Breast epithelium (tissue), 4 donors: ENCODE results near the gene DNAJC22. TPM values are rescaled to one million over a fixed set of nuclear protein-coding genes. Genes with fewer than 3 reads are reported as not detected.
"Not testable (repeated sequence)": the region's sequence is repeated elsewhere in the genome, so short reads cannot be mapped to it uniquely, and the experiment has no call there.

Experiments used
- DNase-seq, 2 donors: peaks; one replicate each; pipeline ENCODE4 v3.0.0-alpha.2; 2019; ENCODE audit warnings: low spot score in 2 of 2
- H3K27ac ChIP-seq, 2 donors: fragments of 200-600 bp; sonication (generic) in 1 of 2; one replicate each; pipeline ENCODE4 v1.5.1; 2016 to 2019; ENCODE audit warnings: mild to moderate bottlenecking in 1 of 2
- H3K27me3 ChIP-seq, 2 donors: fragments of 200-600 bp; sonication (generic) in 1 of 2; one replicate each; pipeline versions ENCODE4 v1.5.1 to v1.6.0; 2017 to 2019; ENCODE audit warnings: control low read depth in 1 of 2, mild to moderate bottlenecking in 1 of 2
- H3K36me3 ChIP-seq: fragments of 200-600 bp; one replicate; pipeline ENCODE4 v1.5.1; 2019
- H3K4me1 ChIP-seq, 2 donors: fragments of 200-600 bp; sonication (generic); one replicate each; pipeline ENCODE4 v1.5.1; 2016 to 2019; ENCODE audit warnings: control low read depth in 1 of 2
- H3K4me3 ChIP-seq, 3 donors: fragments of 200-600 bp; sonication (generic); 1 replicate in 2 of 3; 2 replicates in 1 of 3; pipeline ENCODE4 v1.5.1; 2016 to 2019; ENCODE audit warnings: mild to moderate bottlenecking in 3 of 3, moderate library complexity in 2 of 3
- H3K9me3 ChIP-seq, 2 donors: fragments of 200-600 bp; sonication (generic) in 1 of 2; one replicate each; pipeline ENCODE4 v1.5.1; 2016 to 2019; ENCODE audit warnings: control low read depth in 1 of 2
- POLR2A ChIP-seq: fragments of 450-650 bp; IDR thresholded peaks from one replicate; pipeline ENCODE4 v1.6.1; 2016; ENCODE audit warnings: antibody characterized with exemption, mild to moderate bottlenecking, moderate library complexity
- POLR2AphosphoS5 ChIP-seq, 3 donors: sonication (generic); formaldehyde crosslinking; IDR thresholded peaks; one replicate each; pipeline ENCODE4 v1.6.1; 2017; ENCODE audit warnings: antibody characterized with exemption in 3 of 3
- intact Hi-C: fragments of 100-400 bp; cut with DNase I; formaldehyde crosslinking; loops from one replicate; pipeline ENCODE4 v1.15.1; 2023; ENCODE audit warnings: low total_unique reads
- total RNA-seq, 3 donors: library from RNA; depleted of rRNA; stranded (reverse); fragments of >200 nt; gene quantifications; one replicate each; pipeline ENCODE4 v1.1.0, GENCODE V29; 2016
- TF ChIP-seq, protein P1 (sequence below), 3 donors: fragments of 450-650 bp; IDR thresholded peaks; one replicate each; pipeline ENCODE4 v1.5.1; 2016 to 2017; ENCODE audit warnings: antibody characterized with exemption in 3 of 3, mild to moderate bottlenecking in 3 of 3, moderate library complexity in 3 of 3

Gene DNAJC22
- total RNA-seq, 3 donors from 2014 or later, result 3.6 to 5.0 TPM; not detected in 1

DNA sequence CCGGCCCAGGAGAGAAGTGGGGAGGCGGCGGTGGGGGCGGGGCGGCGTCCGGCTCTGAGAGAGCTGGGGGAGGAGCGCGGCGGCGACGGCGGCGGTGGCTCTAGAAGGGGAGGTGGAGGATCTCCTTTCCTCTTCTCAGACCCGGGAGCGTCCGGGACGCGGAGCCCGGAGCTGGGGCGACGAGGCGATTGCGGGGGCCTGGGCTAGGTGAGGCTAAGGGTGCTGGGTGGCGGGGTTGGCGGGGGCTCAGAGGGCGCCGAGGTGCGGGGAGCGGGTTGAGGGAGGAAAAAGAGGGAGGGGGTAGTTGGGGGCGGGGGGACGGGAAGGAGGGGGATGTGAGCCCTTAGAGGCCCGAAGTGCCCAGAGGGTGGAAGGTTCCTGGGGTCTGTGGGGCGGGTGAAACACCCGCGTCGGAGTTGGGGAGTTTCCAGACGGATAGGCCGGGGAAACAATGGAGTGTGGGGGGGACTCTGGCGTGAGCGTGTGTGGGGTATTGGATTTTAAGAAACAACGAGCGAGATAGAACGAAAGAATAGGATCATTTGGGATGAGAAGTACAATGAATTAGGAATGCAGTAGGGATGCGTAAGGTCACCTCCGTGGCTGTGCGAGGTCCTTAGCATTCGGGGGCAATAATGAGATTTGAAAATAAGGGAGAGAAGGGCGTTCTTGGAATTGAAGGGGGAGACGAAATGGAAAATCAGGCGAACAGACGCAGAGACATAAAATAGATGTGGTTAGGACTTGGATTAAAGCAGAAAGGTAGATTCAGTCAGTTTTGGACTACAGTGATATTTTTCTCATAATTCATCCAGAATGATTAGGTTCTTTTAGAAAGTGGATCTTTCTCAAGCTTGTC is 20.9 kb downstream of the DNAJC22 start, which contains the start of gene SPATS2:
Gene SPATS2, plus strand, starts transcription at position 82 of the 859 bp plus-strand sequence. CDS start 93,551 bp downstream, outside the sequence.
- Histone ChIP-seq H3K4me3 (peak within 1 kb of the TSS; percentile 84 to 90 (median 86)), H3K36me3 (no peaks in the 10 kb centered on the region), H3K27me3 (no peaks in the 10 kb centered on the region), H3K9me3 (no peaks in the 10 kb centered on the region), H3K27ac (peak within 1 kb of the TSS; percentile 91 to 93), H3K4me1 (no peaks in the 10 kb centered on the region)
- intact Hi-C loops, result no loop called here
- peak; percentile 30 for TF ChIP-seq POLR2A
- TF ChIP-seq POLR2AphosphoS5 (IDR thresholded peaks at IDR 0.05), result no peak
- DNase-seq, result peak; percentile 90

DNA sequence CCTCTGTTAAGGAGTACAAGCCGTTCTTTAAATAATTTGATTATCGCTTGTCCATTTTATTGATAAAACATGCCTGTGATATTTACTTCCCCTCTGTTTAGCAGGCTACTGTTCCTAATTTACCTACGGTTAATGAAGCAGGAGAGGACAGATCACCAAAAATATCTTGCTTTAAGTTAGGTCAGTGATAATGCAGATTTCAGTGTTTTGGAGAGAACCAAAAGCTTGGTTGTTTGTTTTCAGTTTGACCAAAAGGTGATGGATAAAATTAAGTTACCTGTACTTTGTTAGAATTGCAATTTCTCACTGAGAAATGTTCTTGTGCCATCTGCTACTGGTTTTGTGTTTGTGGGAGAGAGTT is 21.5 kb downstream of the DNAJC22 start:
- peak overlapping the region; percentile 91 to 93 for H3K27ac ChIP-seq
- TF ChIP-seq POLR2A (no peak), POLR2AphosphoS5 (IDR thresholded peaks at IDR 0.05) (no peak)
- TF ChIP-seq, protein P1, sequence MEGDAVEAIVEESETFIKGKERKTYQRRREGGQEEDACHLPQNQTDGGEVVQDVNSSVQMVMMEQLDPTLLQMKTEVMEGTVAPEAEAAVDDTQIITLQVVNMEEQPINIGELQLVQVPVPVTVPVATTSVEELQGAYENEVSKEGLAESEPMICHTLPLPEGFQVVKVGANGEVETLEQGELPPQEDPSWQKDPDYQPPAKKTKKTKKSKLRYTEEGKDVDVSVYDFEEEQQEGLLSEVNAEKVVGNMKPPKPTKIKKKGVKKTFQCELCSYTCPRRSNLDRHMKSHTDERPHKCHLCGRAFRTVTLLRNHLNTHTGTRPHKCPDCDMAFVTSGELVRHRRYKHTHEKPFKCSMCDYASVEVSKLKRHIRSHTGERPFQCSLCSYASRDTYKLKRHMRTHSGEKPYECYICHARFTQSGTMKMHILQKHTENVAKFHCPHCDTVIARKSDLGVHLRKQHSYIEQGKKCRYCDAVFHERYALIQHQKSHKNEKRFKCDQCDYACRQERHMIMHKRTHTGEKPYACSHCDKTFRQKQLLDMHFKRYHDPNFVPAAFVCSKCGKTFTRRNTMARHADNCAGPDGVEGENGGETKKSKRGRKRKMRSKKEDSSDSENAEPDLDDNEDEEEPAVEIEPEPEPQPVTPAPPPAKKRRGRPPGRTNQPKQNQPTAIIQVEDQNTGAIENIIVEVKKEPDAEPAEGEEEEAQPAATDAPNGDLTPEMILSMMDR (IDR thresholded peaks at IDR 0.05), result no peak
- H3K9me3 ChIP-seq, result no peaks in the 10 kb centered on the region
- peak overlapping the region; percentile 84 to 90 (median 86) for H3K4me3 ChIP-seq
- no peak for DNase-seq
- intact Hi-C loops, result no loop called here
- H3K27me3 ChIP-seq, result no peaks in the 10 kb centered on the region
- H3K4me1 ChIP-seq, result no peaks in the 10 kb centered on the region
- H3K36me3 ChIP-seq, result no peaks in the 10 kb centered on the region

DNA sequence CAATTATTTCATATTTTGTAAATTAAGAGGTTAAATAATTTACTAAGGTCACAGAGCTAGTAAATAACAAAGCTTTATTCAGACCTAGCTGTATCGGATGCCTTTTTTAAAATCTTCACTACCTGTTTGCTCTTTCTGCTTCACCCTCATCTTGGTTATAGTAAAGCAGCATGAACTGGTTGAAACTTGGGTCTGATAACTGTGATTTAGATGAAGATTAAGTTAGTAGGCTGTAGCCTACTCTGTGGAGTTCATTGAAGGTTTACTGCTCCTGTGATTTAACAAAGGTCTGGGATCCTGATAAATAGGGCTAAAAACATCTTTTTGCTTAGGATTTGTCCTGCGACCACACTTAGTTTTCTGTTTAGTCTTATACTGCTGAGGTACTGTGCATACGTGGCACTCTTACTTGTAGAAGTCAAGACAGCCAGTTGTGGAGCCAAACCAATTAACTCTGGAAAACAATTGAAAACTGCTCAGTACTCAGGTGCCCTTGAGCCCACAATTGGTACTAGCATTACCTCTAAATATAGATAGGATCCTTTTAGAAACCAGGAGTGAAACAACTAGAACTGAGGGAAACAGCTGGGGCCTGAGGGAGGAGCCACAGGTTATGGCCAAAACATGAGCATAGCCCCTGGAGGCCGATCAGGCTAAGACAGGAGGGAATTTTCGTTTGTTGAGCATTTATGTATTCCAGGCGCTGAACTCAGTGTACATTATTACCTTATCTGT is 22.9 kb downstream of the DNAJC22 start:
- intact Hi-C loops, result no loop called here
- Histone ChIP-seq H3K4me1 (no peaks in the 10 kb centered on the region), H3K36me3 (no peaks in the 10 kb centered on the region), H3K4me3 (no peak overlapping the region), H3K27me3 (no peaks in the 10 kb centered on the region), H3K27ac (no peak overlapping the region), H3K9me3 (no peaks in the 10 kb centered on the region)
- no peak for DNase-seq
- no peak for TF ChIP-seq POLR2AphosphoS5 (IDR thresholded peaks at IDR 0.05)
- TF ChIP-seq, protein P1 (IDR thresholded peaks at IDR 0.05), result peak; percentile 11 to 28 (median 16)

DNA sequence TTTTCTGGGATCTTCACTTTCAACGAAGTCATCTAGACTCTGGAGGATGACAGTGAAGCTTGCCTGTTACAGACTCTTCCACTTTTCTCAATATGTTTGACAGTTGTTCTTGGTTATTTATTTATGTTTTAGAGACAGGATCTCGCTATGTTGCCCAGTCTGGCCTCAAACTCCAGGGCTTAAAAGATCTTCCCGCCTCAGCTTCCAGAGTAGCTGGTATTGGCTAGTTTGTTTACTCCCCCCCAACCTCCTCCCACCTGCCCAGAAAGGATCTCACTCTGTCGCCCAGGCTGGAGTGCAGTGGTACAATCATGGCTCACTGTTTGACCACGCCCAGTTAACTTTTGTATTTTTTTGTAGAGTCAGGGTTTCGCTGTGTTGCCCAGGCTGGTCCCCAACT is 23.9 kb downstream of the DNAJC22 start:
- no peaks in the 10 kb centered on the region for H3K36me3 ChIP-seq
- H3K4me1 ChIP-seq, result no peaks in the 10 kb centered on the region
- H3K27me3 ChIP-seq, result no peaks in the 10 kb centered on the region
- intact Hi-C loops, result no loop called here
- TF ChIP-seq POLR2AphosphoS5 (IDR thresholded peaks at IDR 0.05) (no peak), POLR2A (no peak)
- TF ChIP-seq, protein P1 (IDR thresholded peaks at IDR 0.05), result no peak
- no peak for DNase-seq
- no peak overlapping the region for H3K27ac ChIP-seq
- H3K4me3 ChIP-seq, result no peak overlapping the region
- H3K9me3 ChIP-seq, result no peaks in the 10 kb centered on the region

DNA sequence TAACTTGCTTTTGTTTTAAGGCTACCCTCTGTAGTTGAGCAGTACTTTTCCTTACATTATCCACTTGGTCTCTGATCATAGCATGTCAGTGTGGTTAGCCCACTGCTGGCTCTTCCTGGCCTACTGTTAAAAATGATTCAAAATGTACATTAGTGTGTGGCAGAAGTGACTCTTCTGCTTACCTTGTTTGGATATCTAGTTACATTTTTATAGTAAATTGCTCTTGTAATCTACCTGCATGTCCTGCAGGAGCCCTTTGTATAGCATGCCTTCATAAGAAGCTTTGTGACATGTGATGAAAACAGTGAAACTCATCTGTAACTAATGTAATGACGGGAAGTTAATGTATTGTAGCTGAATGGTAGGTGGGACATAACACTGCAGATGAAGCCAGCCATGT is 28.7 kb downstream of the DNAJC22 start:
- no peaks in the 10 kb centered on the region for H3K9me3 ChIP-seq
- DNase-seq, result no peak
- intact Hi-C loops, result no loop called here
- H3K36me3 ChIP-seq, result no peaks in the 10 kb centered on the region
- no peak overlapping the region for H3K27ac ChIP-seq
- H3K4me1 ChIP-seq, result no peaks in the 10 kb centered on the region
- no peak for TF ChIP-seq POLR2AphosphoS5 (IDR thresholded peaks at IDR 0.05)
- H3K4me3 ChIP-seq, result no peak overlapping the region
- H3K27me3 ChIP-seq, result no peaks in the 10 kb centered on the region

DNA sequence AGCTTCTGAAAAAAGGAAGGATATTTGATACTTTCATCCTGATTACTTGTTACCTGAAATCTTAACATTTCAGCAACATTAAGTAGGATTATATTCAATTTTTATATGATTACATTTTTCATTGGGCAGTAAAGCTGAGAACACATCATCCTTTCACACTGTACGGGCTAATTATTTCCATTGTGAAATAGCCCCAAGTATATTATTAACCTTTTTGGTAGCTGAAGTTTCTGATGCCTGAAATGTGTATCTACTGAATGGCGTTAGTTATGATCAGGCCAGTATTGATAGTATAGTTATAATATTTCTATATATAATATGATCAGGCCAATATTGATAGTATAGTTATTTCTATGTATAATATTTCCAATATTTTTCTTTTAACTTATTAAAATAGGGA is 30.7 kb downstream of the DNAJC22 start:
- Histone ChIP-seq H3K4me3 (no peak overlapping the region), H3K9me3 (no peaks in the 10 kb centered on the region), H3K27ac (no peak overlapping the region), H3K36me3 (no peaks in the 10 kb centered on the region), H3K27me3 (no peaks in the 10 kb centered on the region), H3K4me1 (no peaks in the 10 kb centered on the region)
- intact Hi-C loops, result no loop called here
- DNase-seq, result no peak
- TF ChIP-seq, protein P1 (IDR thresholded peaks at IDR 0.05), result no peak
- no peak for TF ChIP-seq POLR2A
- TF ChIP-seq POLR2AphosphoS5 (IDR thresholded peaks at IDR 0.05), result no peak

DNA sequence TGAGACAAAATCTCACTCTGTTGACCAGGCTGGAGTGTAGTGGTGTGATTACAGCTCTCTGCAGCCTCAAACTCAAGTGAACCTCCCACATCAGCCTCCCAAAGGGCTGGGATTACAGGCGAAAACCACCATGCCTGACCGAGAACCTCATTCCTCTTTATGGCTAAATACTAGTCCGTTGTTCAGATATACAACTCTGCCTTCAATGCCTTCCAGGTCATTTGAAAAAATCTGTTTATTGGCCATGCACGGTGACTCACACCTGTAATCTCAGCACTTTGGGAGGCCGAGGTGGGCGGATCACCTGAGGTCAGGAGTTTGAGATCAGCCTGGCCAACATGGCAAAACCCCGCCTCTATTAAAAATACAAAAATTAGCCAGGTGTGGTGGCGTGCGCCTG is 33.5 kb downstream of the DNAJC22 start:
- H3K4me3 ChIP-seq, H3K9me3 ChIP-seq, H3K27ac ChIP-seq, H3K36me3 ChIP-seq, H3K27me3 ChIP-seq, H3K4me1 ChIP-seq, DNase-seq, intact Hi-C loops: not testable (repeated sequence)
